Measurements from ENCODE around the gene NAA20. TPM values are rescaled to one million over a fixed set of nuclear protein-coding genes. Genes with fewer than 3 reads are reported as not detected.

NAA20 gene
- polyA plus RNA-seq, 1 donor (not counting 4 experiments of a cell fraction or from before 2014, with no cell fraction given): 204 TPM

DNA sequence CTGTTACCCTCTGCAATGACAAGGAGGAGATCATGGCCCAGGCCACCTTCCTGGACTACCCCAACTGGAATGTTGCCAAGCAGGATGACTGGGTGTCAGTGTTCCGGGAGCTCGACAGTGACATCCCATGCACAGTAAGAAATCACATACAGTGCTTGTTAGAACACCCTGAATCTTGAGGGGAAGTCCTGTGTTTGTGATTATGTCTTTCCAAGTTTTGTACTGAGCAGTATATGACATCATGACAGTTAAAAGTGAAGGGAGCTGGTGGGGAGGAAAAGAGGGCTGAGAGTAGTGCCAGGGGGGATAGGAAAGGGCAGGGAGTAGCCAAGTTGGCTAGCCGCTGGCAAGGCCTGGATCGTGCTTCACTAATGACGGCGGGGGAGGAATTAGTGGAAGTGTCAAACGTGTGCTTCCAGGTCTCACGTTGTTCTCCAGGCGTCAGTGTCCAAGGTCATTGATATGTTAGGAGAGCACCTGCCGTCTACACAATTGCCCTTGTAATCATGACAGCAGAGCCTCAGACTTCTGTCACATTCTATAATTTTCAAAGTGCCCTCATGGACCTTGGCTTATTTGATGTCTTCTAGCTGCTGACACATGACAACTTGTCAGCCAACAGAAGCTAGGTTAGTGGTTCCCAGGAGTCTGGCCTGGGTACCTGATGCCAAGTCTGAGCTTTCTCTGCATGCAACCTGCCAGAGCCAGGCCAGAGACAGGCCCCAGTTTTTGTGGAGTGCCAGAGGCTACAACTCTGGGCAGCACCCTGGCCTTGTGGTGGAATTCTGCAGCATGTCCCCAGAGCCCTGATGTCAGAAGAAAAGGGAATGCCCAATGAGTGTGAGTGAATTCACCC lies 53.9 kb downstream of the NAA20 start:
- no peak for TF ChIP-seq EZH2 (IDR thresholded peaks at IDR 0.05; ENCODE audit: low read length)
- Histone ChIP-seq H3K4me3 (ENCODE audit: control insufficient read depth in 2 of 3, extremely low read depth in 1 of 3, insufficient read depth in 2 of 3, low read depth in 1 of 3, low read length in 3 of 3) (no peak overlapping the region), H2AFZ (ENCODE audit: control insufficient read depth, low read length) (no peak overlapping the region), H3K4me2 (ENCODE audit: control insufficient read depth, extremely low read depth, insufficient read depth, low read depth, low read length) (no peak overlapping the region), H3K27me3 (ENCODE audit: control insufficient read depth, extremely low read depth, insufficient read depth, low read length) (peaks cover 4% of the 10 kb centered on the region), H3K27ac (ENCODE audit: control insufficient read depth, insufficient read depth, low read length) (no peak overlapping the region), H3K9me1 (ENCODE audit: control insufficient read depth, extremely low read depth, insufficient read depth, low read length) (no peaks in the 10 kb centered on the region), H3K9ac (ENCODE audit: control insufficient read depth, extremely low read depth, insufficient read depth, low read length) (no peak overlapping the region), H3K36me3 (ENCODE audit: control insufficient read depth in 2 of 2, extremely low read depth in 1 of 2, insufficient read depth in 2 of 2, low read length in 2 of 2) (no peaks in the 10 kb centered on the region), H3K9me3 (ENCODE audit: control insufficient read depth, low read depth, low read length) (no peaks in the 10 kb centered on the region), H3K4me1 (ENCODE audit: control insufficient read depth, extremely low read depth, insufficient read depth, low read length) (no peaks in the 10 kb centered on the region), H3K79me2 (ENCODE audit: control insufficient read depth, insufficient read depth, low read length) (no peaks in the 10 kb centered on the region), H4K20me1 (ENCODE audit: control insufficient read depth, extremely low read depth, insufficient read depth, low read length) (no peaks in the 10 kb centered on the region)
- FAIRE-seq: no peak
- DNase-seq (ENCODE audit: low read depth, low spot score): no peak
- dilution Hi-C loops (cut with MboI; ENCODE audit: extremely low pct_ligation_motif_present, low sequenced_read_pairs): no loop called here

DNA sequence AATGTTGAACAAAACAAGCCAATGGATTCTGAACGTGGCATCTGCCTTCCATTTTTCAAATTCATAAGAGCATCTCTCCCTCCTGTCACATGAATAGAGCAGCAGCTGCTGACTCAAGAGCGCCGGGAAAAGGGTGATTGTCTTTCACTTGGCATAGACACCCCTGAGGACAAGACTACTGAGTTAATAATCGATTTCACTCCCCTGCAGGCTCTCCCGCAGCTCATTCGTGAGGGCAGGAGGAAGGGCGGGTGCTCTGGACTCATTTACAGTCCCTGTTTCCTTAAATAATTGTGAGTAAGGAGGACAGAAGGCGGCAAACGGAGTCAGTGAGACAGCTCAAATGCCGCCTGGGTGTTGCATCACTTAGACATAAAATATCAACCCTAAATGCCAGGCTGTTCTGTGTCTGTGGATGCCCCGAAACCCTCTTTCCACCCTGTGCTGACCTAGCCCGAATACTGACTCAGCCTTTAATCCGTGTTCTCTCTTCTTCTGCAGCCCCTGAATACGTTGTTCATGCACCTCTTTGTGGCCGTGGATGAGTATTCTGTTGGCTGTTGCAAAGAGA lies 56.7 kb downstream of the NAA20 start:
- no peaks in the 10 kb centered on the region for H3K36me3 ChIP-seq (ENCODE audit: control insufficient read depth in 2 of 2, extremely low read depth in 1 of 2, insufficient read depth in 2 of 2, low read length in 2 of 2)
- no peak for DNase-seq (ENCODE audit: low read depth, low spot score)
- H3K4me3 ChIP-seq (ENCODE audit: control insufficient read depth in 2 of 3, extremely low read depth in 1 of 3, insufficient read depth in 2 of 3, low read depth in 1 of 3, low read length in 3 of 3): no peak overlapping the region
- no peaks in the 10 kb centered on the region for H3K79me2 ChIP-seq (ENCODE audit: control insufficient read depth, insufficient read depth, low read length)
- H3K4me2 ChIP-seq (ENCODE audit: control insufficient read depth, extremely low read depth, insufficient read depth, low read depth, low read length): no peak overlapping the region
- dilution Hi-C loops (cut with MboI; ENCODE audit: extremely low pct_ligation_motif_present, low sequenced_read_pairs): no loop called here
- no peak overlapping the region for H3K27ac ChIP-seq (ENCODE audit: control insufficient read depth, insufficient read depth, low read length)
- peaks cover 4% of the 10 kb centered on the region for H3K27me3 ChIP-seq (ENCODE audit: control insufficient read depth, extremely low read depth, insufficient read depth, low read length)
- no peak overlapping the region for H3K9ac ChIP-seq (ENCODE audit: control insufficient read depth, extremely low read depth, insufficient read depth, low read length)
- no peaks in the 10 kb centered on the region for H3K4me1 ChIP-seq (ENCODE audit: control insufficient read depth, extremely low read depth, insufficient read depth, low read length)
- no peaks in the 10 kb centered on the region for H3K9me3 ChIP-seq (ENCODE audit: control insufficient read depth, low read depth, low read length)
- TF ChIP-seq, protein P1, sequence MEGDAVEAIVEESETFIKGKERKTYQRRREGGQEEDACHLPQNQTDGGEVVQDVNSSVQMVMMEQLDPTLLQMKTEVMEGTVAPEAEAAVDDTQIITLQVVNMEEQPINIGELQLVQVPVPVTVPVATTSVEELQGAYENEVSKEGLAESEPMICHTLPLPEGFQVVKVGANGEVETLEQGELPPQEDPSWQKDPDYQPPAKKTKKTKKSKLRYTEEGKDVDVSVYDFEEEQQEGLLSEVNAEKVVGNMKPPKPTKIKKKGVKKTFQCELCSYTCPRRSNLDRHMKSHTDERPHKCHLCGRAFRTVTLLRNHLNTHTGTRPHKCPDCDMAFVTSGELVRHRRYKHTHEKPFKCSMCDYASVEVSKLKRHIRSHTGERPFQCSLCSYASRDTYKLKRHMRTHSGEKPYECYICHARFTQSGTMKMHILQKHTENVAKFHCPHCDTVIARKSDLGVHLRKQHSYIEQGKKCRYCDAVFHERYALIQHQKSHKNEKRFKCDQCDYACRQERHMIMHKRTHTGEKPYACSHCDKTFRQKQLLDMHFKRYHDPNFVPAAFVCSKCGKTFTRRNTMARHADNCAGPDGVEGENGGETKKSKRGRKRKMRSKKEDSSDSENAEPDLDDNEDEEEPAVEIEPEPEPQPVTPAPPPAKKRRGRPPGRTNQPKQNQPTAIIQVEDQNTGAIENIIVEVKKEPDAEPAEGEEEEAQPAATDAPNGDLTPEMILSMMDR (optimal IDR thresholded peaks at IDR 0.05 in 1 of 3, IDR thresholded peaks at IDR 0.05 in 1 of 3, conservative IDR thresholded peaks at IDR 0.05 in 1 of 3; ENCODE audit: extremely low read depth in 1 of 3, insufficient read depth in 2 of 3, low read length in 3 of 3): no peak
- TF ChIP-seq EZH2 (IDR thresholded peaks at IDR 0.05; ENCODE audit: low read length): no peak
- no peaks in the 10 kb centered on the region for H4K20me1 ChIP-seq (ENCODE audit: control insufficient read depth, extremely low read depth, insufficient read depth, low read length)
- H2AFZ ChIP-seq (ENCODE audit: control insufficient read depth, low read length): no peak overlapping the region
- no peak for FAIRE-seq
- no peaks in the 10 kb centered on the region for H3K9me1 ChIP-seq (ENCODE audit: control insufficient read depth, extremely low read depth, insufficient read depth, low read length)
